Eye (tissue), 1 donor: ENCODE measurements around the gene SDR42E2.
"Not testable (repeated sequence)": the region's sequence is repeated elsewhere in the genome, so short reads cannot be mapped to it uniquely, and the experiment has no call there.

Experiments
- DNase-seq: peaks from one replicate; pipeline ENCODE4 v3.0.0-alpha.2; 2015

Gene SDR42E2

GRCh38 chr16:22161999-22162655 is at the start of gene SDR42E2:
SDR42E2 (plus strand) TSS chr16:22162506; CDS start chr16:22165583, 3,077 bp downstream.
- DNase-seq = no peak

- DNase-seq = no peak
These were observed 46.1 kb upstream of the SDR42E2 start for GRCh38 chr16:22116095-22116700.

- peak; percentile 13 for DNase-seq
These were observed 44.7 kb upstream of the SDR42E2 start for GRCh38 chr16:22117609-22118008.

- no peak for DNase-seq
These were observed 41.9 kb upstream of the SDR42E2 start for GRCh38 chr16:22120440-22120839.

GRCh38 chr16:22122239-22122638 is 40.1 kb upstream of the SDR42E2 start:
- no peak for DNase-seq

GRCh38 chr16:22123146-22123545 is 39.2 kb upstream of the SDR42E2 start:
- no peak for DNase-seq

GRCh38 chr16:22123759-22124490 is 38.4 kb upstream of the SDR42E2 start:
- no peak for DNase-seq

- DNase-seq = no peak
These were observed 37.6 kb upstream of the SDR42E2 start for GRCh38 chr16:22124583-22125284.

GRCh38 chr16:22126037-22126558 is 36.2 kb upstream of the SDR42E2 start:
- DNase-seq = no peak

GRCh38 chr16:22128537-22128936 is 33.8 kb upstream of the SDR42E2 start:
- not testable (repeated sequence) for DNase-seq

GRCh38 chr16:22130528-22130927 is 31.8 kb upstream of the SDR42E2 start:
- DNase-seq = no peak

GRCh38 chr16:22132801-22133200 is 29.5 kb upstream of the SDR42E2 start:
- DNase-seq = no peak

GRCh38 chr16:22138482-22138881 is 23.8 kb upstream of the SDR42E2 start:
- no peak for DNase-seq

- DNase-seq = no peak
These were observed 23.3 kb upstream of the SDR42E2 start for GRCh38 chr16:22139008-22139407.

- DNase-seq = no peak
These were observed 22.6 kb upstream of the SDR42E2 start for GRCh38 chr16:22139732-22140131.

- DNase-seq = no peak
These were observed 20.5 kb upstream of the SDR42E2 start for GRCh38 chr16:22141767-22142166.

- DNase-seq = no peak
These were observed 17.8 kb upstream of the SDR42E2 start for GRCh38 chr16:22144520-22144919.

- DNase-seq = no peak
These were observed 14.5 kb upstream of the SDR42E2 start for GRCh38 chr16:22147853-22148252.

- DNase-seq = no peak
These were observed 10.9 kb upstream of the SDR42E2 start for GRCh38 chr16:22151246-22151998.

- no peak for DNase-seq
These were observed 10.0 kb upstream of the SDR42E2 start for GRCh38 chr16:22152316-22152715.

- DNase-seq = not testable (repeated sequence)
These were observed 9.2 kb upstream of the SDR42E2 start for GRCh38 chr16:22153078-22153477.

- DNase-seq = no peak
These were observed 905 bp upstream of the SDR42E2 start for GRCh38 chr16:22161401-22161800.

GRCh38 chr16:22162656-22163009 is 327 bp downstream of the SDR42E2 start:
- no peak for DNase-seq
